GM19467 (cell line): ENCODE results near the gene TBC1D25.

Experiments
- ATAC-seq: cut with Tn5 transposase; IDR thresholded peaks from one replicate; pipeline ENCODE4 v1.9.1; 2021; ENCODE audit warnings: mild to moderate bottlenecking, moderate library complexity; ENCODE audit not compliant: unreplicated experiment

TBC1D25 gene

DNA sequence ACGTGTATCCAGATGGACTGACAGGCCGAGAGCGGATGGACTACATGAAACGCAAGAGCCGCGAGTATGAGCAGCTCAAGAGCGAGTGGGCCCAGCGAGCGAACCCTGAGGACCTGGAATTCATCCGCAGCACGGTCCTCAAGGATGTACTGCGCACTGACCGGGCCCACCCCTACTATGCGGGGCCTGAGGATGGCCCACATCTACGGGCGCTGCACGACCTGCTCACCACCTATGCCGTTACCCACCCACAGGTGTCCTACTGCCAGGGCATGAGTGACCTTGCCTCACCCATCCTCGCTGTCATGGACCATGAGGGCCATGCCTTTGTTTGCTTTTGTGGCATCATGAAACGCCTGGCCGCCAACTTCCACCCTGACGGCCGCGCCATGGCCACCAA, 20.1 kb downstream of the TBC1D25 start:
- no peak for ATAC-seq

DNA sequence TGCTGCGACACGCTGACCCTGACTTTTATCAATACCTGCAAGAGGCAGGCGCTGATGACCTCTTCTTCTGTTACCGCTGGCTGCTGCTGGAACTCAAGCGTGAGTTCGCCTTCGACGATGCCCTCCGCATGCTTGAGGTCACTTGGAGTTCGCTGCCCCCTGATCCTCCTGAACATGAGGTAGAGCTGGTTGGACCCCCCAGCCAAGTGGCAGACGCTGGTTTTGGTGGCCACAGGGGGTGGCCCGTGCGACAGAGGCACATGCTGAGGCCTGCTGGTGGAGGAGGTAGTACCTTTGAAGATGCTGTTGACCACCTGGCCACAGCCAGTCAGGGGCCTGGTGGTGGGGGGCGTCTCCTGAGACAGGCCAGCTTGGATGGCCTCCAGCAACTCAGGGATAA, 20.5 kb downstream of the TBC1D25 start:
- no peak for ATAC-seq

DNA sequence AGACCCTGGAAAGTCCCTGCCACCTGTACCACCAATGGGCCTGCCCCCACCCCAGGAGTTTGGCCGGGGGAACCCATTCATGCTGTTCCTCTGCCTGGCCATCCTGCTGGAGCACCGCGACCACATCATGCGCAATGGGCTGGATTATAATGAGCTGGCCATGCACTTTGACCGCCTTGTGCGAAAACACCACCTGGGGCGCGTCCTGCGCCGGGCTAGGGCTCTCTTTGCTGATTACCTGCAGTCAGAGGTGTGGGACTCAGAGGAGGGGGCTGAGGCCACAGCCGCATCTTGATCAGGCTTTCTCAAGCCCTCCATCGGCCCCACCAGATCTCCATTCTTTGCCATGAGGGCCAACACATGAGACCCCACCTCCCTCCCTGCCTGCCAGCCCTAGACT, 21.2 kb downstream of the TBC1D25 start:
- no peak for ATAC-seq

DNA sequence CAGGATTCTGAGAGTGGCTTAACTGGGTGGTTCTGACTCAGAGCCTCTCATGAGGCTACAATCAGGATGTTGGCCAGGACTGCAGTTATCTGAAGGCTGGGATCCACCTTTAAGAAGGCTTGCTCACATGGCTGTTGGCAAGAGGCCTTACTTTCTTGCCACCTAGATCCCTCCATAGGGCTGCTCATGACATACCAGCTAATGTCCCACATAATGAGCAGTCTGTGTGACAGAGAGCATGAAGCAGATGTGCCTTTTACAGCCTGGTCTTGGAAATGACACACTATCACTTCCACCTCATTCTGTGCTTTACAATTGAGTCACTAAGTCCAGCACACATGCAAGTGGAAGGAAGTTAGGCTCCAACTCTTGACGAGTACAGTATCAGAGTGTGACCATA, 30.4 kb downstream of the TBC1D25 start:
- ATAC-seq = no peak

DNA sequence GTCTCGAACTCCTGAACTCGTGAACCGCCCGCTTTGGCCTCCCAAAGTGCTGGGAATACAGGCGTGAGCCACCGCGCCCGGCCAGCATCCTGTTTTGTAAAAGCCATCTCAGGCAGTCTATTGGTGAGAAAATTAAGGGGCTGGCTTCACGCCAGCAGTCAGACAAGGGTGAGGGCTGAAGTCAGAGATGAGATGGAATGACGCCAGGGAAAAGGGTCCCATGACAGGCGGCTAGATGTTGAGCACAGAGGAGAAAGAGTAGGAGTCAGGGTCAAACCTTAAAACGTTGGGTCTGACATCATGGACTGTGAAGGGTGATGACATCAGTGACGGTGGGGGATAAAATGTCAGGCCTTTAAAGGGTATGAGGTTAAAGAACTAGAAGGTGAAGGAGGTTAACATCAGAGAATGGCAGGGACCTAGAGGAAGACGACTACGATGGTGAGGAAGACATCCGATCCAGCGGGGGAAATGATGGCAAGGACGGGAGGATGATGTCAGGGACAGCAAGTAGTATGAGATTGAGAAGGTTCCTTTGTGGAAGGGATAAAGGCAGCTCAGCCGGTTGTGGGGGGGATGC, 34.3 kb downstream of the TBC1D25 start:
- peak; percentile 3 for ATAC-seq

DNA sequence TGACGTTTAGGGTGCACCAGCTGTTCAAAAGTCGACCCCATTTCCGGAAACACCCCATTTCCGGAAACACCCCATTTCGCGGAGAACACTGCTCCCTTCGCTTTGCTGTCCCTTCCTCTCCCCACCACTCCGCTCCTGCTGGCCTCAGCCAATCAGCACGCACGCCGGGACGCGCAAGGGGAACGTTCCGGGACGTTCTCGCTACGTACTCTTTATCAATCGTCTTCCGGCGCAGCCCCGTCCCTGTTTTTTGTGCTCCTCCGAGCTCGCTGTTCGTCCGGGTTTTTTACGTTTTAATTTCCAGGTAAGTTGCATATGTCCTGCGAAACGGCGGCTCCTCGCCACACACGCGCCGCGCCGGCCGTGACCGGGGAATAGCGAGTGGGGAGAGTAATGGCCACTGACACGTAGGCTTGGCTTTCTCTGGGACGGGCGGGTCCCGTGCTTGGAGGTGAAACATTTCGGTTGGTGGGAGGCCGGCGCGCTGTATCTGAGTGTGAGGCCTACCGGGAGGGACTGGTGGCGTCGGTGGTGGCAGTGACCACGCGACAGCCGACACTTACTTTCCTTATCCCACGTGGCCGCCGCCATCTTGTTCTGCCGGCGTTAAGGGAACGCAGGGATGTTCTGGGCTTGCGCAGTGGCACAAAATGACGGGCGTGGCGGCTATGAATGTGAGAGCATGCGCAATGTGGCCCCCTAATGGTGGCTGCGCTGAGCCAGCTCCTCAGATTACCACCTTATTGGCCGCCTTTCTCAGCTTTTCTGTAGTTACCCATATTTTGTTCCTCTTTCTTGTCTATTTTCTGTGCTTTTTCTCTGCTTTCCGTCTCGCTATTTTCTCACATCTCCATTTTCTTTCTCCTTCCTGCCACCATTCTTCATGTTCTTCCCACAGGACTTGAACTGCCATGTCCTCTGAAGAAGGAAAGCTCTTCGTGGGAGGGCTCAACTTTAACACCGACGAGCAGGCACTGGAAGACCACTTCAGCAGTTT, 35.1 kb downstream of the TBC1D25 start, which contains the start of gene RBM3:
RBM3 (plus strand) TSS at position 215 of the 997 bp plus-strand sequence; CDS start at position 912, 697 bp downstream.
- ATAC-seq = peak; percentile 82

DNA sequence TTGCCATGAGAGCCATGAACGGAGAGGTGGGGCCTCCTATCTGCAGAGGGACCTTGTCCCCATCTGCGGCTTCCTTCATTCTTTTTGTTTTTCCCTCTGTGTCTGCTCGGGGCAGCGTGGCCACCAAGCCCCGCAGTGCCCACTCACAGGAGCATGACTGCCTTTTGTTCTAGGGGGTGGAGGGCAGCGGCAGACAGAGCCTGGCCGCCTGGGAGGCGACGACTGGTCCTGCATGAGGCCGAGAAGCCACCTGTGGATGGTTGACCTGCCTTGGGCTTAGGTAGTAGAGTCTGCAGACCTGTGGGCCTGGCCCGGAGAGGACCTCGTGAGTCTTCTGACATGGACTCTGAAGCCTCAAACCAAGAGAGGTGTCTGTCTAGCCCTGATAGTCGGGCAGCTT, 36.1 kb downstream of the TBC1D25 start:
- ATAC-seq = no peak

DNA sequence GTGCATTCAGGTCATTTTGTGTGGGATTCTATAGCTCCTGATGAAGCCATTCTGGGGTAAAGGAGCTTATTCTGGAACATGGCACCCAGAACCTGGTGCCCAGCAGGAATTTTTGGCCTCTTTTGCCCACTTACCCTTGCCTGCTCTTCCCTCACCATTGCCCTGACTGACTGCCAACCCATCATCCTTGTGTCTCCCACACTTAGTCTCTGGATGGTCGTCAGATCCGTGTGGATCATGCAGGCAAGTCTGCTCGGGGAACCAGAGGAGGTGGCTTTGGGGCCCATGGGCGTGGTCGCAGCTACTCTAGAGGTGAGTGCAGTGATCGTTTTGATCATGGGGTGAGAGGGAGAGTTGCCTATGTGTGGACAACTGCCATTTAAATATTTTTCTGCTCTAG, 36.6 kb downstream of the TBC1D25 start:
- ATAC-seq = no peak

DNA sequence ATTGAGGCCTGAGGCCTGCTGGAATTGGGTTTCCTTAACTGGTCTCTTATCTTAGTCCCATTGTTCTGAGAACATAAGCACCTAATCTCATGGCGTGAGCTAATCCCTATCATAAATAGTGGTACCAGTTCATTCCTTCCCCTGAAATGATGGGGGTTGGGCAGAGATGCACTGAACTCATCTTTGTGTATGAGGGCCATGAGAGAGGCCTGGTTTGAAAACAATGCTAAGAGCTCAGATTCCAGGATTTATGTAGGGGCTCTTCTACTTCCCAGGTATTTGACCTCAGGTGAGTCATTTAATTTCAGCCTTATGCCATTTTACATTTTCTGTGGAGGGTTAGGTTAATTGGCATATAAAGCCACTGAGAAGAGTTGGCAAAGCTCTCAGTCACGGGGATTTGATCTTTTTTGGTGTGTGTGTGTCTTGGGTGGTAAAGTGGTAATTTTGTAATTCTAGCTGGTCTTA, 39.2 kb downstream of the TBC1D25 start:
- ATAC-seq = no peak

DNA sequence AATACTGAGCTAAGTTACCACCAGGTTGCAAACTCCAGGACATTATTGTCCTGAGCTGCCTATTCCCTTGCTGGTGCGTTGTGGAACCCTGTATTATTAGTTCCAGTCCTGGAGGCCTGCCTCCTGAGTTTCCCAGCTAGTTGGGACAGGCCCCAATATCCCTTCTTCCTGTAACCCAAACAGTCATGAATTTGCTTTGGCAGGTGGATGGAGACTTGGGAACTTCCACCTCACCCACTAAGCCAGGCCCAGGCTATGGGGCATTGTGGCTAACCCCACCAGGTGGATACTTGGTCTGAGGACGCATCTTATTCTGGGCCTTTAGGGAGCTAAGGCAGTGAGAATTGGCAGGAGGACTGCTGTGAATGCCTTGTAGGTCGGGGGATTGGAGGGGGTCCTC, 39.7 kb downstream of the TBC1D25 start:
- ATAC-seq = no peak

DNA sequence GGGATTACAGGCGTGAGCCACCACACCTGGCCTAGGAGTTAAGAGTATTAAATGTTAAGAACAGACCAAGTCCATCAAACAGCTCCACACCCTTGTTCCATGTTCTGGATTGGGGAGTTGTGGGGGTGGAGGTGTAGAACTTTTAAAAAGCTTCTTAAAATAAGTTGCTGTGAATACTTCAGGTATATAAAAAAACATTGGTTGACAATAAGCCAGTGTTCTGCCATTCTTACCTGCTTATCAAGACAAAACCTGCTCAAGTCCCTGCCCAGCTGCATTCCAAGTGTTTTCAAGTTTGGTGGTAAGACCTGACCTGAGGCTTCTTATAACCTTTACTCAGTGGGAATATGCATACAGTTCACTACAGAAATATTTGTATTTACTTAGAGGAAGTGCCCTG, 41.1 kb downstream of the TBC1D25 start:
- ATAC-seq = no peak

DNA sequence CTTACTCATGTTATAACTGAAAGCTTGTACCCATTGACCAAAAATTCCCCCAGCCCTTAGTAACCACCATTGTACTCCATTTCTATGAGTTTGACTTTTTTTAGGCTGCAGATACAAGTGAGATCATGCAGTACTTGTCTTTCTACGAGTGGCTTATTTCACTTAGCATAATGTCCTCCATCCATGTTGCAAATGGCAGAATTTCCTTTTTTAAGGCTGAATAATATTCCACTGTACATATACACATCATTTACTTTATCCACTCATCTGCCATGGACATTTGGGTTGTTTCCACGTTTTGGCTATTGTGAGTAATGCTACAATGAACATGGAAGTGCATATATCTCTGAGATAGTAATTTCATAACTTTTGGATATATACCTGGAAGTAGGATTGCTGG, 45.2 kb downstream of the TBC1D25 start:
- ATAC-seq = no peak

DNA sequence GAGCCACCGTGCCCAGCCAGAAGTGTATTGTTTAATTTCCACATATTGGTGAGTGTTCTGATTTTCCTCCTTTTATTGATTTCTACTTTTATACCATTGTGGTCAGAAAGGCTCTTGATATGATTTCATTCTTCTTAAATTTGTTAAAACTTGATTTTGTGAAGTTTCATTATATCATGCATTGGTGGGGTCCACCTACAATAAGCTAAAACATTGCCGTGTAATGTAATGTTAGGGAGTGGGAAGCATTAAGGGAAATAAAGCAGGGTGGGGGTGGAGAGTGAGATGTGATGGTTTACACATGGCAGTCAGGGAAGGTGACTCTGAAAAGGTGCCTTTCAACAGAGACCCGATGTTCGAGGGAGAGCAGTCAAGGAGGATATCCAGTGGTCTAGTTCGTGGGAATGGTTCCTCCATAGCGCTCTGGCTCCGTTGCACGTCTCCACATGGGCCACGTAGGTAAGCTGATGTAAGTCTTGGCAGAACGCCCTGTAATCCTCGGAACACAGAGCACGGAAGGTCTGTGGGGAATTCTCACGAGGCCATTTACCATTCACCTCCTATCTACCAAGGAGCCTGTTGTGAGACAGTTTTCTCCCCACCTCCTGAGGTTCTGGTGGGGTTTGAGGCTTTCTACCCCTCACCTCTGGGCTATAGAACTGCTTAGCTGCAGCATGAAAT, 50.1 kb downstream of the TBC1D25 start:
- no peak for ATAC-seq

DNA sequence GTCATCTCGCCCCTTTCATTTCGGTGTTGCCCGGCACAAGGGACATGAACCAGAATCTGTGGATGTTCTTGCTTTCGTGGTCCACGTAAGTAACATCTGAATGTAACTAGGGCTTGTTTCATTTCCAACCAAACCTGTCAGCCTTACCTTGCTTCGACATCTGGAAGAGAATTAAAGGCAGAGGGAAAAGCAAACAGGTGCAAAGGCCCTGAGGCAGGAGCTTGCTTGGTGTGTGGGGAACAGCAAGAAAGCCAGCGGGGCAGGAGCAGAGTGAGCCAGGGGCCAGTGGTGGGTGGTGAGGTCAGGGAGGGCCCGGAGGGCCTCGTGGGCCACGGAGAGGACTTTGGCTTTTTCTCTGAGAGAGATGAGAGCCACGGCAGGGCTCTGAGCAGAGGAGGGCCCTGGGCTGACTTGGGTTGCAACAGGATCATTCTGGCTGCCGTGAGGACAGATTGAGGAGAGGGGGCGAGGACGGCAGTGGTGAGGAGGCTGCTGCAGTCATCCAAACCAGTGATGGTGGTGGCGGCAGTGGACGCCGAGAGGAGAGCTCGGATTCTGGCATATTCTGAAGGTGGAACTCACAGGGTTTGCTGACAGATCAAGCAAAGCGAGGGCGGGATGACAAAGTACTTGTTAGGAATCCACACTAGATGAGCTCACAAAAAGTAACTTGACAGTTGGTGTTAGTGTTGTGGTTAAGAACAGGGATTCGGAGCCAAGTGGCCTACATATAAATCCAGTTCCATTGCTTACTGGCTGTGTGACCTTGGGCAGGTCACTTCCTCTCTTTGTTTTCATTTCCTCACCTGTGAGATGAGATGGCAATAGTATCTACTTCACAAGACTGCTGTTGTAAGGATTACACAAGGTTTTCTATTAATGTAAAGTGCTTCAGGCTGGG, 50.9 kb downstream of the TBC1D25 start:
- ATAC-seq = no peak

DNA sequence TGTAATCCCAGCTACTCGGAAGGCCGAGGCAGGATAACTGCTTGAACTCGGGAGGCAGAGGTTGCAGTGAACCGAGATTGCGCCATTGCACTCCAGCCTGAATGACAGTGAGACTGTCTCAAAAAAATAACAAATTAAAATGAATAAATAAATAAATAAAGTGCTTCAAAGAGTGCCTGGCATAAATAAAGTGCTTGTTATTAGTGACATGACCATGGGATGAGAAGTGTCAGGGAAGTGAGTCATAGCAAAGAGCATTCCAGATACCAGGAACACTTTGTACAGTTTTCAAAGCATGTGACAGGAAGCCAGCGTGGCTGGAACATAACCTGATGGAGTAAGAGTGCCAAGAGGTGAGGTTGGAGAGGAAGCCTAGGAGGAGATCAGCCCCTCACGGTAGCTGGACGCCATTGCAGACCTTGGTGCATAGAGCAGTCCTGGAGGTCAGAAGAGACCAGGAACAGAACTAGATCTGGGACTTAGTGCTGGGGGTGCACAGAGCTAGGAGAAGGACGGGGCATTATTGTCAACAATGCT, 51.8 kb downstream of the TBC1D25 start:
- no peak for ATAC-seq

DNA sequence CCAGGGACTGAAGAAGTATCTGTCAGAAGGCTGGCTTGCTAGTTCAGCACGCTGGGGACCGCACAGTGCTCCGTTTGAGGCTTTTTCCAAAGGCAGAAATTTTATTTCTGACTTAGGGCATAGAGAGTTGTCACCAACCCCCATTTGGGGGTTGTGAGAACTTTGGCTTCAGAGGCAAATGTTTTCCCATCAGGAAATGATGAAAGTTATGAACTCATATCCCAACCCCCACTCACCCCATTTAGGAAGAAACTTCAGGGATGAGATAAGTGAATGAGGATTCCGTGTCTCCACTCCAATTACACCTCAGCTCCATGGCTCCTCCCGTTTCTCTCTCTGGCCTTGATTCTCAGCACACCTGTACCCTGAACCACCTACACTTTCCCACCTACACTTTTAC, 53.5 kb downstream of the TBC1D25 start:
- no peak for ATAC-seq

DNA sequence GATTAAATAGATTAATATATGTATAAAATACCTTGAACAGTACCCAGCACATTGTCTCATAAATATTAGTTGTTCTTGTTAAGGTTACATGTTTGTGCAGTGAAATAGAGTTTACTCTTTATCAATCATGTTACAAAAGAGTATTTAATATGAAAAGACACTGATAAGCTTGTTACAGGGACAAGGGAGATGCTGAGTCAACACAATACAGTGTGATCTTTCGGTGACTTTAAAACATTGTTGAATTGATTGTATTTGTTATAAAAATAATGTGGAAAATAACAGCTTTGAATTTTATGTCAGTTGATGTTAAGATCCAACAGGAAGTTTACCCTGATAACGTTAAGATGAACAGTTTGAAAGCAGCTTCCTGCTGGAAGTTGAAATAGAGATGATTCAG, 56.4 kb downstream of the TBC1D25 start:
- ATAC-seq = no peak

DNA sequence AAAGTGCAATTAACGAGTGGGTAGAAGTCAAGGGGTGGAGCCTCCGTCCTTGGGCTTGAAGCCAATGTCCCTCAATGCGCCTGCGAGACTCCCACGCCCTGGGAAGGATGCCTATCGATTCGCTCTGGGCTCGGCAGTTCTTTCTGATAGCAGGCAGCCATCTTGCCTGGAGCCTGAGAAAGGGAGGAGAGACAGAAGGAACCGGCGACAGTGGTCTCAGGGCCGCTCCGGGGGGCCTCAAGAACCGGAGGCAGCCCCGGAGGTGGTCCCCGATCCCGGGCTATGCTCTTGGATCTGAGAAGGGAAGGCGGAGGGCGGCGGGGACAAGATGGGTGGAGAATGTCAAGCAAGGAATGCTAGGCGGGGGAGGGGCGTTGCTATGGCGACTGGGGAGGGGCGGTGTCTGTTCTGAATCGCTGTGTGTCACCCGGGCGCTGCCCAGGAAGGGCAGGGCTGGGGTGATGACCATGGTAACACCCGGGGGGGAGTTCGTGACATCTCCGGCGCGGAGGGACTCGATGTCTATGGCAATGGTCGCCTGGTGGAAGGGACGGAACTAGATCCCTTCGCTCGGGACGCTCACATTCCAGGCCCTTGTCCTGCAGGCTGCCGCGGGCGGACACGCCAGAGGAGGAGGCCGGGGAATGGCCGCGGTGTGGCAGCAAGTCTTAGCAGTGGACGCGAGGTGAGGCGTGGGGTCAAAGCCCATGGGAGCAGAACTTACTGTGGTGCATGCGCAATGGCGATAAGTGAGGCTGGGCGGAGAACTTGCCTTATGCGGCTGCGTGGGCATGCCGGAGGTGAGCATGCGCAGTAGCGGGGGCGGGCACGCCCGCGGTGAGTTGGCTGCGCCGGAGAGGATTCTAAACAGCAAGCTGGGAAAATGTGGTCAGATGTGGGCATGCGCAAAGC, 58.1 kb downstream of the TBC1D25 start, which contains the start of gene WDR13:
WDR13 (plus strand) TSS at position 140 of the 912 bp plus-strand sequence; CDS start at position 645, 505 bp downstream.
- peak; percentile 66 for ATAC-seq

DNA sequence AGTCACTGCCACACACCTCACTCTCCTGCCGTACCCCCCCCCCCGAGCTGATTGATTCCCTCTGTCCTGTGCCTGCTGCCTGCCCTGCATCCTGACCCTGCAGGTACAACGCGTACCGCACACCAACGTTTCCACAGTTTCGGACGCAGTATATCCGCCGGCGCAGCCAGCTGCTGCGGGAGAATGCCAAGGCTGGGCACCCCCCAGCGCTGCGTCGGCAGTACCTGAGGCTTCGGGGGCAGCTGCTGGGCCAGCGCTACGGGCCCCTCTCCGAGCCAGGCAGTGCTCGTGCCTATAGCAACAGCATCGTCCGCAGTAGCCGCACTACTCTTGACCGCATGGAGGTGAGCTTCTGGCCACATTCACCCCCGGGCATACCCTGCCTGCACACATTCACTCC, 59.1 kb downstream of the TBC1D25 start:
- no peak for ATAC-seq
